Kidney epithelial cell (primary cell): ENCODE results near the gene KANSL3. TPM values are rescaled to one million over a fixed set of nuclear protein-coding genes. Genes with fewer than 3 reads are reported as not detected.

ENCODE experiments used
- DNase-seq: peaks from one replicate; pipeline ENCODE4 v3.0.0-alpha.2; 2010; ENCODE audit warnings: low read depth
- H3K27me3 ChIP-seq: 2 replicates; pipeline ENCODE4 v1.6.0; 2011; ENCODE audit warnings: low read length; ENCODE audit not compliant: control insufficient read depth, insufficient read depth
- H3K36me3 ChIP-seq: 2 replicates; pipeline ENCODE4 v1.5.1; 2011; ENCODE audit warnings: low read length; ENCODE audit not compliant: control insufficient read depth, insufficient read depth
- H3K4me3 ChIP-seq: 2 replicates; pipeline ENCODE4 v1.5.1; 2011; ENCODE audit warnings: low read depth, mild to moderate bottlenecking, control low read depth, low read length
- CTCF ChIP-seq: IDR thresholded peaks from 2 replicates; pipeline ENCODE4 v1.5.1; 2011; ENCODE audit warnings: mild to moderate bottlenecking, moderate library complexity, low read length, control low read depth, inconsistent platforms; ENCODE audit not compliant: insufficient read depth, poor library complexity, severe bottlenecking
- total RNA-seq: library from RNA; depleted of rRNA; stranded (reverse); fragments of >200 nt; gene quantifications from 2 replicates; pipeline ENCODE4 v1.2.3, GENCODE V29; 2015

KANSL3 gene
- total RNA-seq: 33.2 and 33.3 TPM in 2 replicates

- peak; percentile 12 for DNase-seq
- no peaks in the 10 kb centered on the region for H3K36me3 ChIP-seq
- TF ChIP-seq CTCF: no peak
- H3K27me3 ChIP-seq: no peaks in the 10 kb centered on the region
- H3K4me3 ChIP-seq: peak within 1 kb of the TSS; percentile 64
These were observed at the start of gene KANSL3 for GRCh38 chr2:96638144-96639121. Gene KANSL3 (minus strand): TSS chr2:96638312. CDS start chr2:96637135, 1,177 bp downstream.

- TF ChIP-seq CTCF: no peak
- Histone ChIP-seq H3K36me3 (no peaks in the 10 kb centered on the region), H3K27me3 (peaks cover 4% of the 10 kb centered on the region), H3K4me3 (no peak overlapping the region)
- DNase-seq: no peak
These were observed 49.2 kb upstream of the KANSL3 start for GRCh38 chr2:96687266-96687665.

- Histone ChIP-seq H3K4me3 (no peak overlapping the region), H3K36me3 (no peaks in the 10 kb centered on the region), H3K27me3 (peaks cover 4% of the 10 kb centered on the region)
- no peak for DNase-seq
- no peak for TF ChIP-seq CTCF
These were observed 47.7 kb upstream of the KANSL3 start for GRCh38 chr2:96685577-96686459.

GRCh38 chr2:96684883-96685576 lies 46.9 kb upstream of the KANSL3 start:
- no peak for TF ChIP-seq CTCF
- no peak for DNase-seq
- H3K4me3 ChIP-seq: no peak overlapping the region
- H3K36me3 ChIP-seq: no peaks in the 10 kb centered on the region
- H3K27me3 ChIP-seq: peaks cover 4% of the 10 kb centered on the region

GRCh38 chr2:96683972-96684820 lies 46.1 kb upstream of the KANSL3 start:
- DNase-seq: no peak
- H3K36me3 ChIP-seq: no peaks in the 10 kb centered on the region
- peaks cover 6% of the 10 kb centered on the region for H3K27me3 ChIP-seq
- no peak overlapping the region for H3K4me3 ChIP-seq
- TF ChIP-seq CTCF: no peak
